ENCODE data around the gene RRP8. TPM values are rescaled to one million over a fixed set of nuclear protein-coding genes. Genes with fewer than 3 reads are reported as not detected.

RRP8 gene
- total RNA-seq, 4 donors from 2014 or later: 13.9 to 34.1 (median 18.2) TPM

GRCh38 chr11:6616596-6617250, 13.3 kb upstream of the RRP8 start:
- 94 to 95% methylated on average over 14 of the region's 14 CpGs for WGBS, 2 donors
- H3K27ac ChIP-seq: no peak overlapping the region
- no peaks in the 10 kb centered on the region for H3K27me3 ChIP-seq
- no peaks in the 10 kb centered on the region for H3K9me3 ChIP-seq
- no peak for DNase-seq (ENCODE audit: low spot score in 2 of 2)
- H3K4me1 ChIP-seq: peaks cover 0 to 37% (median 10%) of the 10 kb centered on the region in 4 donors
- peaks cover 0 to 35% (median 9%) of the 10 kb centered on the region in 3 donors for H3K36me3 ChIP-seq
- no peak overlapping the region for H3K4me3 ChIP-seq
- TF ChIP-seq CTCF (IDR thresholded peaks at IDR 0.05): no peak
- TF ChIP-seq POLR2A (IDR thresholded peaks at IDR 0.05): no peak
- no peak for TF ChIP-seq EP300 (IDR thresholded peaks at IDR 0.05)

GRCh38 chr11:6615882-6616585, 12.6 kb upstream of the RRP8 start:
- Histone ChIP-seq H3K4me1 (peaks cover 0 to 43% (median 15%) of the 10 kb centered on the region in 4 donors), H3K27me3 (no peaks in the 10 kb centered on the region), H3K36me3 (peaks cover 0 to 39% (median 9%) of the 10 kb centered on the region in 3 donors), H3K9me3 (no peaks in the 10 kb centered on the region), H3K4me3 (no peak overlapping the region), H3K27ac (no peak overlapping the region)
- no peak for DNase-seq (ENCODE audit: low spot score in 2 of 2)
- TF ChIP-seq EP300 (IDR thresholded peaks at IDR 0.05): no peak
- TF ChIP-seq POLR2A (IDR thresholded peaks at IDR 0.05): no peak
- no peak for TF ChIP-seq CTCF (IDR thresholded peaks at IDR 0.05)
- WGBS, 2 donors: 93 to 95% methylated on average over 9 of the region's 9 CpGs

- Histone ChIP-seq H3K9me3 (no peaks in the 10 kb centered on the region), H3K27ac (no peak overlapping the region), H3K27me3 (no peaks in the 10 kb centered on the region), H3K4me1 (peaks cover 0 to 49% (median 19%) of the 10 kb centered on the region in 4 donors), H3K4me3 (no peak overlapping the region), H3K36me3 (peaks cover 0 to 49% (median 12%) of the 10 kb centered on the region in 3 donors)
- no peak for DNase-seq (ENCODE audit: low spot score in 2 of 2)
- WGBS, 2 donors: 92 to 98% methylated on average over 4 to 5 of the region's 5 CpGs
- no peak for TF ChIP-seq CTCF (IDR thresholded peaks at IDR 0.05)
- TF ChIP-seq POLR2A (IDR thresholded peaks at IDR 0.05): no peak
- no peak for TF ChIP-seq EP300 (IDR thresholded peaks at IDR 0.05)
Observed at GRCh38 chr11:6615046-6615445, 11.6 kb upstream of the RRP8 start.

- no peaks in the 10 kb centered on the region for H3K27me3 ChIP-seq
- H3K27ac ChIP-seq: no peak overlapping the region
- no peak overlapping the region for H3K4me3 ChIP-seq
- peaks cover 0 to 49% (median 19%) of the 10 kb centered on the region in 4 donors for H3K4me1 ChIP-seq
- DNase-seq (ENCODE audit: low spot score in 2 of 2): no peak
- WGBS, 2 donors: 79 to 88% methylated on average over 2 of the region's 2 CpGs
- no peaks in the 10 kb centered on the region for H3K9me3 ChIP-seq
- H3K36me3 ChIP-seq: peaks cover under 1 to 55% (median 18%) of the 10 kb centered on the region in 3 donors
- TF ChIP-seq EP300 (IDR thresholded peaks at IDR 0.05) (no peak), CTCF (IDR thresholded peaks at IDR 0.05) (no peak)
Observed at GRCh38 chr11:6614446-6614845, 11.0 kb upstream of the RRP8 start.

- no peak overlapping the region for H3K4me3 ChIP-seq
- H3K4me1 ChIP-seq: peaks cover 0 to 52% (median 18%) of the 10 kb centered on the region in 4 donors
- no peaks in the 10 kb centered on the region for H3K27me3 ChIP-seq
- WGBS, 2 donors: 90 to 92% methylated on average over 3 of the region's 3 CpGs
- DNase-seq (ENCODE audit: low spot score in 2 of 2): no peak
- H3K9me3 ChIP-seq: no peaks in the 10 kb centered on the region
- H3K27ac ChIP-seq: peak overlapping the region; percentile 93 to 100 (median 96)
- no peak for TF ChIP-seq CTCF (IDR thresholded peaks at IDR 0.05)
- TF ChIP-seq POLR2A (IDR thresholded peaks at IDR 0.05): no peak
- no peak for TF ChIP-seq EP300 (IDR thresholded peaks at IDR 0.05)
- peaks cover 7 to 64% (median 27%) of the 10 kb centered on the region in 3 donors for H3K36me3 ChIP-seq
Observed at GRCh38 chr11:6613496-6613895, 10.1 kb upstream of the RRP8 start.

All from tibial nerve (tissue), 4 donors.